ENCODE results near the gene FEM1A.
A peak's percentile ranks its signal among the peaks of the same experiment; 100 is the strongest.
"Not testable (repeated sequence)": the region's sequence is repeated elsewhere in the genome, so short reads cannot be mapped to it uniquely, and the experiment has no call there.

FEM1A gene

GRCh38 chr19:4775627-4776152 lies 15.8 kb upstream of the FEM1A start:
- no peak for DNase-seq

- DNase-seq: no peak
Observed at GRCh38 chr19:4776436-4777211, 14.9 kb upstream of the FEM1A start.

- DNase-seq: not testable (repeated sequence)
Observed at GRCh38 chr19:4778124-4778523, 13.4 kb upstream of the FEM1A start.

GRCh38 chr19:4780860-4781259 lies 10.7 kb upstream of the FEM1A start:
- DNase-seq: no peak

GRCh38 chr19:4781801-4782200 lies 9.7 kb upstream of the FEM1A start:
- no peak for DNase-seq

GRCh38 chr19:4786412-4787016 lies 5.0 kb upstream of the FEM1A start:
- not testable (repeated sequence) for DNase-seq

- not testable (repeated sequence) for DNase-seq
Observed at GRCh38 chr19:4792019-4792865, 708 bp downstream of the FEM1A start.

- DNase-seq: not testable (repeated sequence)
Observed at GRCh38 chr19:4792866-4793195, 1.3 kb downstream of the FEM1A start.

- not testable (repeated sequence) for DNase-seq
Observed at GRCh38 chr19:4793278-4793677, 1.7 kb downstream of the FEM1A start.

GRCh38 chr19:4794971-4795370 lies 3.4 kb downstream of the FEM1A start:
- no peak for DNase-seq

GRCh38 chr19:4795400-4795799 lies 3.9 kb downstream of the FEM1A start:
- no peak for DNase-seq

- no peak for DNase-seq
Observed at GRCh38 chr19:4800591-4801081, 9.1 kb downstream of the FEM1A start.

- no peak for DNase-seq
Observed at GRCh38 chr19:4801085-4801619, 9.6 kb downstream of the FEM1A start.

GRCh38 chr19:4802711-4803110 lies 11.2 kb downstream of the FEM1A start:
- DNase-seq: no peak

GRCh38 chr19:4803736-4804695 lies 12.5 kb downstream of the FEM1A start:
- peak; percentile 63 for DNase-seq

- DNase-seq: not testable (repeated sequence)
Observed at GRCh38 chr19:4805140-4805539, 13.6 kb downstream of the FEM1A start.

- no peak for DNase-seq
Observed at GRCh38 chr19:4806384-4806783, 14.8 kb downstream of the FEM1A start.

GRCh38 chr19:4807188-4807587 lies 15.7 kb downstream of the FEM1A start:
- DNase-seq: no peak

GRCh38 chr19:4811328-4812131 lies 20.0 kb downstream of the FEM1A start:
- DNase-seq: peak; percentile 94

GRCh38 chr19:4814625-4815425 lies 23.3 kb downstream of the FEM1A start:
- no peak for DNase-seq

All from stimulated activated CD4-positive, alpha-beta T cell treated with anti-CD3 and anti-CD28 coated beads, Interleukin-12 subunit alpha, Interleukin-12 subunit beta, amount 100 ng/mL, for 4 hours (primary cell).